H1 (cell line): Measurements from ENCODE around the gene R3HDML. TPM values are rescaled to one million over a fixed set of nuclear protein-coding genes. Genes with fewer than 3 reads are reported as not detected.

Experiments
- CTCF ChIA-PET: fragments of 300-600 bp; sonication (Branson Sonifier 250); formaldehyde crosslinking; loops from one replicate; lab custom pipeline; 2021; ENCODE audit not compliant: partially characterized antibody; lab: Charles Lee
- POLR2A ChIA-PET: fragments of 300-600 bp; sonication (Branson Sonifier 250); formaldehyde crosslinking; loops from one replicate; lab custom pipeline; 2021; ENCODE audit warnings: inconsistent platforms; ENCODE audit not compliant: partially characterized antibody; lab: Charles Lee
- DNase-seq, 2 experiments: peaks; one replicate each; pipeline versions ENCODE4 v3.0.0 to v3.0.0-alpha.2; 2010 to 2022; ENCODE audit warnings: low spot score in 2 of 2, low read depth in 1 of 2, mixed read lengths in 1 of 2
- FAIRE-seq: peaks from 2 replicates; lab custom pipeline; 2011; peaks lifted over from hg19 to GRCh38; lab: Jason Lieb, UNC
- H2AFZ ChIP-seq: 2 replicates; pipeline ENCODE4 v1.8.1; 2012; ENCODE audit warnings: low read length, inconsistent platforms
- H2AK5ac ChIP-seq: 2 replicates; pipeline ENCODE4 v1.6.1; 2013; ENCODE audit warnings: low read depth, low read length
- H2BK120ac ChIP-seq: replicated peaks from 2 replicates; pipeline ENCODE3; 2013; ENCODE audit warnings: low read depth, low read length, inconsistent platforms
- H2BK12ac ChIP-seq: 2 replicates; pipeline ENCODE4 v1.6.1; 2013; ENCODE audit warnings: low read depth, low read length
- H2BK15ac ChIP-seq: 2 replicates; pipeline ENCODE4 v1.6.1; 2013; ENCODE audit warnings: low read length
- H2BK20ac ChIP-seq: 2 replicates; pipeline ENCODE4 v1.6.1; 2013; ENCODE audit warnings: low read length
- H2BK5ac ChIP-seq: 2 replicates; pipeline ENCODE4 v1.6.1; 2013; ENCODE audit warnings: low read depth, low read length
- H3K14ac ChIP-seq: 2 replicates; pipeline ENCODE4 v1.6.1; 2013; ENCODE audit warnings: inconsistent platforms; ENCODE audit not compliant: insufficient read length
- H3K18ac ChIP-seq: 2 replicates; pipeline ENCODE4 v1.6.1; 2013; ENCODE audit warnings: low read length; ENCODE audit errors: extremely low read depth
- H3K23ac ChIP-seq: 2 replicates; pipeline ENCODE4 v1.6.1; 2013; ENCODE audit warnings: inconsistent platforms; ENCODE audit not compliant: insufficient read length
- H3K23me2 ChIP-seq: 2 replicates; pipeline ENCODE4 v1.6.1; 2013; ENCODE audit warnings: low read depth, low read length
- H3K27ac ChIP-seq: 2 replicates; pipeline ENCODE4 v1.6.1; 2011; ENCODE audit warnings: low read depth, low read length, inconsistent platforms
- H3K27me3 ChIP-seq, 4 experiments: replicated peaks in 1 of 4; 1 replicate in 1 of 4; 2 replicates in 3 of 4; pipeline versions ENCODE4 v1.6.1 to v1.8.1; 2011 to 2013; ENCODE audit warnings: low read length in 3 of 4, mild to moderate bottlenecking in 3 of 4, inconsistent platforms in 2 of 4, mixed read lengths in 2 of 4, moderate library complexity in 1 of 4; ENCODE audit not compliant: control insufficient read depth in 3 of 4, insufficient read depth in 3 of 4; ENCODE audit errors: extremely low read depth in 1 of 4
- H3K36me3 ChIP-seq, 4 experiments: 2 replicates each; pipeline versions ENCODE4 v1.6.1 to v1.8.1; 2011 to 2013; ENCODE audit warnings: mild to moderate bottlenecking in 4 of 4, low read length in 3 of 4, moderate library complexity in 2 of 4, control low read depth in 1 of 4, inconsistent platforms in 1 of 4; ENCODE audit not compliant: insufficient read depth in 4 of 4, control insufficient read depth in 2 of 4
- H3K4ac ChIP-seq: replicated peaks from 2 replicates; pipeline ENCODE3; 2013; ENCODE audit warnings: low read length, low read depth, mixed read lengths, inconsistent platforms; ENCODE audit not compliant: insufficient read length
- H3K4me1 ChIP-seq, 4 experiments: replicated peaks in 1 of 4; 1 replicate in 1 of 4; 2 replicates in 3 of 4; pipeline versions ENCODE4 v1.6.1 to v1.8.1; 2011 to 2013; ENCODE audit warnings: low read length in 3 of 4, inconsistent platforms in 2 of 4, mixed read lengths in 1 of 4; ENCODE audit not compliant: insufficient read depth in 4 of 4, control insufficient read depth in 3 of 4
- H3K4me2 ChIP-seq, 2 experiments: 2 replicates each; pipeline versions ENCODE4 v1.6.1 to v1.8.1; 2011 to 2013; ENCODE audit warnings: low read depth in 2 of 2, low read length in 2 of 2, control low read depth in 1 of 2, inconsistent platforms in 1 of 2, mild to moderate bottlenecking in 1 of 2; ENCODE audit not compliant: insufficient read depth in 1 of 2
- H3K4me3 ChIP-seq, 4 experiments: fragments of 200-600, 300-600 bp in 1 of 4; sonication (generic), shearing (Covaris generic), sonication (Bioruptor Twin) in 1 of 4; 2 replicates each; pipeline versions ENCODE4 v1.5.1 to v1.8.1; 2011 to 2016; ENCODE audit warnings: low read length in 4 of 4, low read depth in 3 of 4, control low read depth in 2 of 4, inconsistent platforms in 2 of 4, mild to moderate bottlenecking in 2 of 4, mixed read lengths in 1 of 4, moderate library complexity in 1 of 4; ENCODE audit not compliant: insufficient read depth in 2 of 4; ENCODE audit errors: extremely low read depth in 1 of 4
- H3K56ac ChIP-seq: replicated peaks from 2 replicates; pipeline ENCODE3; 2013; ENCODE audit warnings: low read depth, mild to moderate bottlenecking, mixed read lengths, low read length, inconsistent platforms; ENCODE audit not compliant: insufficient read length
- H3K79me1 ChIP-seq: 2 replicates; pipeline ENCODE4 v1.6.1; 2013; ENCODE audit warnings: low read depth, low read length, control low read depth
- H3K79me2 ChIP-seq, 2 experiments: 2 replicates each; pipeline versions ENCODE4 v1.6.1 to v1.8.1; 2012 to 2013; ENCODE audit warnings: low read length in 2 of 2, mild to moderate bottlenecking in 2 of 2, inconsistent platforms in 1 of 2; ENCODE audit not compliant: insufficient read depth in 2 of 2, control insufficient read depth in 1 of 2
- H3K9ac ChIP-seq, 4 experiments: replicated peaks in 1 of 4; 1 replicate in 1 of 4; 2 replicates in 3 of 4; pipeline versions ENCODE4 v1.6.1 to v1.8.1; 2011 to 2013; ENCODE audit warnings: low read depth in 3 of 4, low read length in 3 of 4, control low read depth in 2 of 4, mild to moderate bottlenecking in 2 of 4, moderate library complexity in 2 of 4, inconsistent platforms in 1 of 4; ENCODE audit errors: extremely low read depth in 1 of 4
- H3K9me3 ChIP-seq, 2 experiments: 2 replicates each; pipeline versions ENCODE4 v1.6.1 to v1.8.1; 2012 to 2013; ENCODE audit warnings: mild to moderate bottlenecking in 2 of 2, moderate library complexity in 2 of 2, control low read depth in 1 of 2, inconsistent platforms in 1 of 2, low read depth in 1 of 2, low read length in 1 of 2, mixed read lengths in 1 of 2; ENCODE audit not compliant: insufficient read depth in 2 of 2
- H4K20me1 ChIP-seq, 2 experiments: replicated peaks in 1 of 2; 2 replicates each; pipeline versions ENCODE3 to v1.8.1; 2011 to 2013; ENCODE audit warnings: inconsistent platforms in 2 of 2, low read length in 2 of 2, mild to moderate bottlenecking in 1 of 2; ENCODE audit not compliant: insufficient read depth in 2 of 2, control insufficient read depth in 1 of 2
- H4K5ac ChIP-seq: 2 replicates; pipeline ENCODE4 v1.6.1; 2013; ENCODE audit warnings: low read length, low read depth, mixed read lengths, inconsistent platforms; ENCODE audit not compliant: insufficient read length
- H4K8ac ChIP-seq: 2 replicates; pipeline ENCODE4 v1.8.0; 2013; ENCODE audit warnings: mild to moderate bottlenecking, moderate library complexity, low read length, inconsistent platforms; ENCODE audit not compliant: insufficient read depth; ENCODE audit errors: extremely low read depth
- H4K91ac ChIP-seq: replicated peaks from 2 replicates; pipeline ENCODE3; 2013; ENCODE audit warnings: low read length, mixed read lengths, inconsistent platforms; ENCODE audit not compliant: insufficient read length
- TAF1 ChIP-seq: IDR thresholded peaks from 2 replicates; pipeline ENCODE4 v1.6.1; 2011; ENCODE audit warnings: mild to moderate bottlenecking, low read depth, low read length
- WGBS, 2 experiments: shearing (Covaris generic) in 1 of 2; methylation state at CpG; one replicate each; pipeline versions ENCODE4 v1.1.6 to v1.1.7; 2013 to 2015; ENCODE audit warnings: low lambda C conversion rate in 2 of 2, mixed read lengths in 2 of 2, inconsistent platforms in 1 of 2, low coverage in 1 of 2, missing lambda C conversion rate in 1 of 2; ENCODE audit not compliant: insufficient replicate concordance in 2 of 2, insufficient coverage in 1 of 2, insufficient read length in 1 of 2; ENCODE audit errors: extremely low coverage in 1 of 2, missing lambda C conversion rate in 1 of 2; 5-methylcytosine and 5-hydroxymethylcytosine counted together
- polyA plus RNA-seq, 7 experiments: library from polyadenylated mRNA; depleted of rRNA in 3 of 7; stranded (reverse) in 5 of 7; unstranded in 2 of 7; fragments of >200 nt in 5 of 7; fragments of 200-250 nt in 2 of 7; gene quantifications; 1 replicate in 5 of 7; 2 replicates in 1 of 7; 4 replicates in 1 of 7; pipeline versions ENCODE4 v1.2.1 to v1.2.3, GENCODE V29; 2011 to 2013; ENCODE audit warnings: missing spikeins in 2 of 7, mixed read lengths in 2 of 7
- total RNA-seq: library from RNA; stranded (reverse); fragmentation: NEBNext Ultra II Directional; extraction: Animal tissue kit (Norgen Biotek cat#: 25700); gene quantifications from 2 replicates; pipeline ENCODE4 v1.2.1, GENCODE V29; 2021

The R3HDML gene
- total and polyA plus RNA-seq, 2 of the 8 experiments (the other 6 are each of a cell fraction or from before 2014, with no cell fraction given) = not detected

GRCh38 chr20:44348168-44348659 is 11.4 kb downstream of the R3HDML start:
- H3K79me1 ChIP-seq = no peaks in the 10 kb centered on the region
- no peaks in the 10 kb centered on the region for H3K9me3 ChIP-seq
- FAIRE-seq = no peak
- WGBS, 2 experiments = 93% methylated on average over 3 of the region's 4 CpGs; no CpG with 5 or more reads in 1 of the 2 experiments
- H2AK5ac ChIP-seq = no peak overlapping the region
- H3K4me1 ChIP-seq = peaks cover 0 to 6% (median 0%) of the 10 kb centered on the region in 4 experiments; a peak in 1 of 7 replicates
- DNase-seq = no peak
- ChIA-PET POLR2A (no interaction called here), CTCF (interaction anchor here (0.6 to 0.7 kb wide), 2 partner anchors 283 to 868 kb away, joined by 3 to 4 read pairs; no protein-coding TSS in a partner anchor)
- H2BK15ac ChIP-seq = no peak overlapping the region
- H3K4me3 ChIP-seq = no peak overlapping the region
- H3K14ac ChIP-seq = no peak overlapping the region
- H3K36me3 ChIP-seq = no peaks in the 10 kb centered on the region
- H4K5ac ChIP-seq = no peak overlapping the region
- H3K27me3 ChIP-seq = peaks cover 0 to 3% (median 0%) of the 10 kb centered on the region in 4 experiments; a peak in 2 of 7 replicates
- H2AFZ ChIP-seq = no peak overlapping the region
- H2BK5ac ChIP-seq = no peak overlapping the region
- H3K23me2 ChIP-seq = no peaks in the 10 kb centered on the region
- H3K9ac ChIP-seq = no peak overlapping the region
- no peak overlapping the region for H4K91ac ChIP-seq
- no peak overlapping the region for H2BK12ac ChIP-seq
- no peak overlapping the region for H4K8ac ChIP-seq
- H2BK20ac ChIP-seq = no peak overlapping the region
- H3K27ac ChIP-seq = no peak overlapping the region
- H3K18ac ChIP-seq = no peak overlapping the region
- H3K4ac ChIP-seq = no peak overlapping the region
- H3K56ac ChIP-seq = no peak overlapping the region
- H3K23ac ChIP-seq = no peak overlapping the region
- H2BK120ac ChIP-seq = no peak overlapping the region
- H3K79me2 ChIP-seq = no peaks in the 10 kb centered on the region
- H4K20me1 ChIP-seq = no peaks in the 10 kb centered on the region
- H3K4me2 ChIP-seq = no peak overlapping the region
- TF ChIP-seq TAF1 = no peak
